ENCODE data around the gene NR6A1.

GRCh38 chr9:124809741-124810500 lies 38.8 kb upstream of the NR6A1 start:
- no peak for TF ChIP-seq EZH2phosphoT487 (IDR thresholded peaks at IDR 0.05; ENCODE audit: insufficient read depth, low read depth)
- TF ChIP-seq EZH2 (IDR thresholded peaks at IDR 0.05; ENCODE audit: insufficient read depth, poor library complexity, severe bottlenecking), result no peak
